ENCODE measurements around the gene SELENOM.

- TF ChIP-seq CTCF (IDR thresholded peaks at IDR 0.05; ENCODE audit: insufficient read depth, low read length, poor library complexity, severe bottlenecking) (no peak), EZH2phosphoT487 (conservative IDR thresholded peaks at IDR 0.05; ENCODE audit: low read length) (no peak)
Observed at GRCh38 chr22:31055117-31055634, 52.2 kb downstream of the SELENOM start.
